ENCODE measurements around the gene CACNA1F.

CACNA1F gene

GRCh38 chrX:49233176-49233575 is at the start of gene CACNA1F:
CACNA1F (minus strand) TSS chrX:49233340; CDS start chrX:49233309, 31 bp downstream.
- no peak for DNase-seq
- intact Hi-C loops (cut with DNase I): no loop called here

- DNase-seq: peak in 2 of 10 donors; percentile 14 to 78
- intact Hi-C loops (cut with DNase I): no loop called here
Measured at GRCh38 chrX:49282647-49283011, 49.5 kb upstream of the CACNA1F start.

GRCh38 chrX:49278081-49278480 is 44.9 kb upstream of the CACNA1F start:
- intact Hi-C loops (cut with DNase I): no loop called here
- peak in 1 of 10 donors; percentile 63 for DNase-seq

- intact Hi-C loops (cut with DNase I): no loop called here
- DNase-seq: no peak
Measured at GRCh38 chrX:49277535-49277830, 44.3 kb upstream of the CACNA1F start.

- peak in 3 of 10 donors; percentile 11 to 59 (median 39) for DNase-seq
- intact Hi-C loops (cut with DNase I): no loop called here
Measured at GRCh38 chrX:49276671-49277534, 43.8 kb upstream of the CACNA1F start.

- no peak for DNase-seq
- intact Hi-C loops (cut with DNase I): no loop called here
Measured at GRCh38 chrX:49276207-49276606, 43.1 kb upstream of the CACNA1F start.

GRCh38 chrX:49273181-49273727 is 40.1 kb upstream of the CACNA1F start:
- intact Hi-C loops (cut with DNase I): no loop called here
- DNase-seq: peak in 1 of 10 donors; percentile 43

- peak in 1 of 10 donors; percentile 9 for DNase-seq
- intact Hi-C loops (cut with DNase I): no loop called here
Measured at GRCh38 chrX:49272421-49272820, 39.3 kb upstream of the CACNA1F start.

GRCh38 chrX:49271341-49271740 is 38.2 kb upstream of the CACNA1F start:
- intact Hi-C loops (cut with DNase I): no loop called here
- no peak for DNase-seq

GRCh38 chrX:49270249-49270921 is 37.2 kb upstream of the CACNA1F start:
- peak in 2 of 10 donors; percentile 74 to 86 for DNase-seq
- intact Hi-C loops (cut with DNase I): no loop called here

- DNase-seq: peak in 1 of 10 donors; percentile 94
- intact Hi-C loops (cut with DNase I): loop anchor here (2.0 kb wide), 1 partner anchor 77 kb away; no protein-coding TSS in a partner anchor
Measured at GRCh38 chrX:49269767-49270248, 36.7 kb upstream of the CACNA1F start, which contains the start of gene PPP1R3F. PPP1R3F (plus strand) TSS chrX:49269793; CDS start chrX:49269870, 77 bp downstream.

- intact Hi-C loops (cut with DNase I): loop anchor here (2.0 kb wide), 1 partner anchor 76 kb away; no protein-coding TSS in a partner anchor
- peak; percentile 92 to 99 (median 94) for DNase-seq
Measured at GRCh38 chrX:49269010-49269766, 36.0 kb upstream of the CACNA1F start.

GRCh38 chrX:49268702-49269009 is 35.5 kb upstream of the CACNA1F start:
- intact Hi-C loops (cut with DNase I): loop anchor here (2.0 kb wide), 1 partner anchor 76 kb away; no protein-coding TSS in a partner anchor
- no peak for DNase-seq

GRCh38 chrX:49266523-49267445 is 33.6 kb upstream of the CACNA1F start:
- intact Hi-C loops (cut with DNase I): no loop called here
- DNase-seq: peak in 2 of 10 donors; percentile 51 to 60

- DNase-seq: peak in 1 of 10 donors; percentile 16
Measured at GRCh38 chrX:49264460-49264859, 31.3 kb upstream of the CACNA1F start, which contains the start of gene FOXP3. FOXP3 (minus strand) TSS chrX:49264710; CDS start chrX:49258505, 6,205 bp downstream.

GRCh38 chrX:49263631-49264030 is 30.5 kb upstream of the CACNA1F start:
- DNase-seq: peak in 1 of 10 donors; percentile 12
- intact Hi-C loops (cut with DNase I): no loop called here

More at GRCh38 chrX:49264460-49264859, 31.3 kb upstream of the CACNA1F start, which contains the start of gene FOXP3:
- intact Hi-C loops (cut with DNase I): no loop called here

- intact Hi-C loops (cut with DNase I): no loop called here
- no peak for DNase-seq
Measured at GRCh38 chrX:49262603-49263002, 29.5 kb upstream of the CACNA1F start.

- intact Hi-C loops (cut with DNase I): no loop called here
- peak in 2 of 10 donors; percentile 46 to 55 for DNase-seq
Measured at GRCh38 chrX:49260221-49260985, 27.3 kb upstream of the CACNA1F start.
